SK-N-SH treated with all-trans-retinoic acid at 6 μM for 48 hours (cell line): ENCODE results near the gene XBP1.

ENCODE experiments used
- CSRNP3 ChIP-seq: fragments of 250-450 bp; sonication (Bioruptor Pico); IDR thresholded peaks from 2 replicates; pipeline ENCODE4 v1.5.1; 2021; ENCODE audit warnings: mild to moderate bottlenecking, moderate library complexity
- OSR1 ChIP-seq: fragments of 250-450 bp; sonication (Bioruptor Pico); IDR thresholded peaks from 2 replicates; pipeline ENCODE4 v1.8.0; 2022; ENCODE audit warnings: moderate library complexity, mild to moderate bottlenecking, inconsistent platforms
- PPARA ChIP-seq: fragments of 250-450 bp; sonication (Bioruptor Pico); IDR thresholded peaks from 2 replicates; pipeline ENCODE4 v1.5.0; 2020; ENCODE audit warnings: mild to moderate bottlenecking, borderline replicate concordance
- ZFP3 ChIP-seq: fragments of 250-450 bp; sonication (Bioruptor Pico); IDR thresholded peaks from 2 replicates; pipeline ENCODE4 v1.5.0; 2020; ENCODE audit warnings: mild to moderate bottlenecking, moderate library complexity
- ZNF8 ChIP-seq: fragments of 450-650 bp; formaldehyde crosslinking; IDR thresholded peaks from 2 replicates; pipeline ENCODE4 v1.5.0; 2020; ENCODE audit warnings: mild to moderate bottlenecking, moderate library complexity
- TF ChIP-seq, protein P1 (sequence below): fragments of 250-450 bp; sonication (Bioruptor Pico); IDR thresholded peaks from 2 replicates; pipeline ENCODE4 v1.8.0; 2021; ENCODE audit warnings: low read depth, mild to moderate bottlenecking, moderate library complexity, borderline replicate concordance

GRCh38 chr22:28826921-28827320 is 26.6 kb upstream of the XBP1 start:
- TF ChIP-seq ZFP3 (no peak), ZNF8 (no peak), CSRNP3 (CRISPR knock-in tag) (no peak), PPARA (CRISPR knock-in tag) (no peak), OSR1 (no peak)
- TF ChIP-seq, protein P1, sequence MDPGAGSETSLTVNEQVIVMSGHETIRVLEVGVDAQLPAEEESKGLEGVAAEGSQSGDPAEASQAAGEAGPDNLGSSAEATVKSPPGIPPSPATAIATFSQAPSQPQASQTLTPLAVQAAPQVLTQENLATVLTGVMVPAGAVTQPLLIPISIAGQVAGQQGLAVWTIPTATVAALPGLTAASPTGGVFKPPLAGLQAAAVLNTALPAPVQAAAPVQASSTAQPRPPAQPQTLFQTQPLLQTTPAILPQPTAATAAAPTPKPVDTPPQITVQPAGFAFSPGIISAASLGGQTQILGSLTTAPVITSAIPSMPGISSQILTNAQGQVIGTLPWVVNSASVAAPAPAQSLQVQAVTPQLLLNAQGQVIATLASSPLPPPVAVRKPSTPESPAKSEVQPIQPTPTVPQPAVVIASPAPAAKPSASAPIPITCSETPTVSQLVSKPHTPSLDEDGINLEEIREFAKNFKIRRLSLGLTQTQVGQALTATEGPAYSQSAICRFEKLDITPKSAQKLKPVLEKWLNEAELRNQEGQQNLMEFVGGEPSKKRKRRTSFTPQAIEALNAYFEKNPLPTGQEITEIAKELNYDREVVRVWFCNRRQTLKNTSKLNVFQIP (CRISPR knock-in tag) = no peak
